ENCODE results near the gene SFSWAP. TPM values are rescaled to one million over a fixed set of nuclear protein-coding genes. Genes with fewer than 3 reads are reported as not detected.

Gene SFSWAP
- total RNA-seq, 1 donor from 2014 or later = 34.9 TPM

DNA sequence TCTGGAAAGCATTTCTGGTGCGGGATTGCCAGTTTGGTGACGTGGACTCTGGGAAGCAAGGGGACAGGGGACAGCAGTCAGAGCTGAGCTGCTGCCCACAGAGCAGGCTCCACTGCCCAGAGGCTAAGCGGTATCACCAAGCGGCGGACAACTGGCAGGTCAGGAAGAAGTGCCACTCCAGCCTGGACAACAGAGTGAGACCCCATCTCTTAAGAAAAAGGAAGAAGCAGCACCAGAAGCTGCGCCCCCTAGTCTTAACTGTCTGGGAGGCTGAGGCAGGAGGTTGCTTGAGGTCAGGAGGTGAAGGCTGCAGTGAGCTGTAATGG, 85.5 kb downstream of the SFSWAP start:
- DNase-seq (ENCODE audit: extremely low spot score in 2 of 2) = no peak
- Histone ChIP-seq H3K4me1 (peaks cover 9% of the 10 kb centered on the region), H3K36me3 (peaks cover 0 to 44% of the 10 kb centered on the region in 2 donors), H3K9me3 (no peaks in the 10 kb centered on the region), H3K4me3 (no peak overlapping the region), H3K27ac (no peak overlapping the region), H3K27me3 (no peaks in the 10 kb centered on the region)
- intact Hi-C loops (cut with DNase I) = no loop called here
- TF ChIP-seq POLR2AphosphoS5 (IDR thresholded peaks at IDR 0.05; ENCODE audit: insufficient read depth in 1 of 2, low read depth in 1 of 2) (no peak), POLR2A (IDR thresholded peaks at IDR 0.05) (no peak)
- TF ChIP-seq, protein P1, sequence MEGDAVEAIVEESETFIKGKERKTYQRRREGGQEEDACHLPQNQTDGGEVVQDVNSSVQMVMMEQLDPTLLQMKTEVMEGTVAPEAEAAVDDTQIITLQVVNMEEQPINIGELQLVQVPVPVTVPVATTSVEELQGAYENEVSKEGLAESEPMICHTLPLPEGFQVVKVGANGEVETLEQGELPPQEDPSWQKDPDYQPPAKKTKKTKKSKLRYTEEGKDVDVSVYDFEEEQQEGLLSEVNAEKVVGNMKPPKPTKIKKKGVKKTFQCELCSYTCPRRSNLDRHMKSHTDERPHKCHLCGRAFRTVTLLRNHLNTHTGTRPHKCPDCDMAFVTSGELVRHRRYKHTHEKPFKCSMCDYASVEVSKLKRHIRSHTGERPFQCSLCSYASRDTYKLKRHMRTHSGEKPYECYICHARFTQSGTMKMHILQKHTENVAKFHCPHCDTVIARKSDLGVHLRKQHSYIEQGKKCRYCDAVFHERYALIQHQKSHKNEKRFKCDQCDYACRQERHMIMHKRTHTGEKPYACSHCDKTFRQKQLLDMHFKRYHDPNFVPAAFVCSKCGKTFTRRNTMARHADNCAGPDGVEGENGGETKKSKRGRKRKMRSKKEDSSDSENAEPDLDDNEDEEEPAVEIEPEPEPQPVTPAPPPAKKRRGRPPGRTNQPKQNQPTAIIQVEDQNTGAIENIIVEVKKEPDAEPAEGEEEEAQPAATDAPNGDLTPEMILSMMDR (IDR thresholded peaks at IDR 0.05) = no peak

DNA sequence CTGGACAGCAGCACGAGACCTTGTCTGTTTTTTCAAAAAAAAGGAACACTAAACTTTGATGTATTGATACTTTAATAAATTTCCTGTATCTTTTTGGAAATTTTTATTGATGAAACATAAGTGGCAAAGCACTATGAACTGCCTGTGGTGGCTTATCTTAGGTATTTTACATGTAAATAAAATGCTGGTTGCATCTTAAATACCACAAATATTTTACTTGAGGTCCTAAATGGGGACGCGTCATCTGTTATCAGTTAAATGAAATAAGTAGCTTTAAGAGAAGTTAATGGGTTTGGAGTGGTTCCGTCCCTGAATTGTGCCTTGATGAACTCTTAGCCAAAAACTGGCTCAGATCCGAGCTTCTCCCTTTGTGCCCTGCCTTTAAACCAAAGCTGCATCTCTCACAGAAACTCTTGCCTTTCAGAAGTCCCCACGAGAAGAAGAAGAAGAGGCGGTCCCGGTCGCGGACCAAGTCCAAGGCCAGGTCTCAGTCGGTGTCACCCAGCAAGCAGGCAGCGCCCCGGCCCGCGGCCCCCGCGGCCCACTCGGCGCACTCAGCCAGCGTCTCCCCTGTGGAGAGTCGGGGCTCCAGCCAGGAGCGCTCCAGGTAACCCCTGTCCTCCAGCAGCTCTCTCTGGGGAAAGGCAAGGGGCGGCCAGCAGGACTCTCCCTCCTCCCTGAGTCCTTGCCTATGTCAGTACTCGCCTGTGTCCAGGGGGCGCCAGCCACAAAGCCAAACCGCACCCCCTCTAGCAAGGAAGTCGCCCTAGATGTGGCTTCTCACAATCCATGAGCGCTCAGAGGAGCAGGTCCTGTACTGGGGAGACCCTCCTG, 86.1 kb downstream of the SFSWAP start:
- DNase-seq (ENCODE audit: extremely low spot score in 2 of 2) = no peak
- Histone ChIP-seq H3K9me3 (no peaks in the 10 kb centered on the region), H3K4me3 (no peak overlapping the region), H3K36me3 (peaks cover 0 to 38% of the 10 kb centered on the region in 2 donors), H3K27me3 (no peaks in the 10 kb centered on the region), H3K4me1 (peaks cover 9% of the 10 kb centered on the region), H3K27ac (no peak overlapping the region)
- intact Hi-C loops (cut with DNase I) = no loop called here
- TF ChIP-seq POLR2A (IDR thresholded peaks at IDR 0.05) = no peak
- TF ChIP-seq, protein P1 (IDR thresholded peaks at IDR 0.05) = no peak

DNA sequence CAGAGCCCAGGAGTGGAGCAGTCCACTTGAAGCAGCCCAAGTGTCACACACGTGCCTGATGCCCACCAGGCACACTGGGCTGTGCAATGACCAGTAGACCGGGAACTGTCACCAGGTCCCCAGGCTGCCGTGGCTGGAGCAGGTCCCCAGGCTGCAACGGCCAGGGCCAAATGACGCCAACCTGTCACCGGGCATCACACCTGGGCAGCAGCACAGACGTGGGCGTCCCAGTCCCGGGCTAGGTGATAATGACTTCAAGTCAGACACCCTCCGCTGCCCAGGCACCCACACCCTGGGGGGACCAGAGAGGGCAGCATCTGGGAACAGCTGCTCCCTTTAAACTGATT, 86.7 kb downstream of the SFSWAP start:
- no peak overlapping the region for H3K4me3 ChIP-seq
- H3K27me3 ChIP-seq = no peaks in the 10 kb centered on the region
- intact Hi-C loops (cut with DNase I) = no loop called here
- H3K27ac ChIP-seq = no peak overlapping the region
- H3K4me1 ChIP-seq = peaks cover 9% of the 10 kb centered on the region
- DNase-seq (ENCODE audit: extremely low spot score in 2 of 2) = no peak
- TF ChIP-seq POLR2A (IDR thresholded peaks at IDR 0.05) (no peak), POLR2AphosphoS5 (IDR thresholded peaks at IDR 0.05; ENCODE audit: insufficient read depth in 1 of 2, low read depth in 1 of 2) (no peak)
- TF ChIP-seq, protein P1 (IDR thresholded peaks at IDR 0.05) = no peak
- peaks cover 0 to 37% of the 10 kb centered on the region in 2 donors for H3K36me3 ChIP-seq
- no peaks in the 10 kb centered on the region for H3K9me3 ChIP-seq

DNA sequence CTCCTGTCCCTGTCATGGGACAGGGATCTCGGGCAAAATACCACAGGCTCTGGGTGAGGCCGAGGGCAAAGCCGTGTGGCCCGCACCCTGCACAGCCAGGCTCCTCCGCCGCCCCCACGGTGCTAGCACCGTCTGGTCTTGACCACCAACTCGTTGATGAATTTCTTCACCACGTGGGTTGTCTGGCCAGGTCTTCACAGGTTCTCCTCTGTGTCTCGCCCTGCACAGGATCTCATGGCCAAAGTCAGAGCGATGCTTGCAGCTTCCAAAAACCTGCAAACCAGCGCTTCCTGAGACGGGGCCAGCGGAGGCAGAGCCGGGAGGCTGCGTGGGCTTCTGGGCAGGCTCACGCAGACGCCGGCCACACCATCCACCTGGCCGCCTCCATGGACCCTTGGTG, 88.3 kb downstream of the SFSWAP start:
- TF ChIP-seq, protein P1 (IDR thresholded peaks at IDR 0.05) = no peak
- TF ChIP-seq POLR2A (IDR thresholded peaks at IDR 0.05) = no peak
- TF ChIP-seq POLR2AphosphoS5 (IDR thresholded peaks at IDR 0.05; ENCODE audit: insufficient read depth in 1 of 2, low read depth in 1 of 2) = no peak
- no peaks in the 10 kb centered on the region for H3K9me3 ChIP-seq
- no peak for DNase-seq (ENCODE audit: extremely low spot score in 2 of 2)
- no peaks in the 10 kb centered on the region for H3K27me3 ChIP-seq
- no peak overlapping the region for H3K4me3 ChIP-seq
- H3K27ac ChIP-seq = no peak overlapping the region
- H3K36me3 ChIP-seq = peaks cover 0 to 37% of the 10 kb centered on the region in 2 donors
- peaks cover 20% of the 10 kb centered on the region for H3K4me1 ChIP-seq
- intact Hi-C loops (cut with DNase I) = no loop called here

DNA sequence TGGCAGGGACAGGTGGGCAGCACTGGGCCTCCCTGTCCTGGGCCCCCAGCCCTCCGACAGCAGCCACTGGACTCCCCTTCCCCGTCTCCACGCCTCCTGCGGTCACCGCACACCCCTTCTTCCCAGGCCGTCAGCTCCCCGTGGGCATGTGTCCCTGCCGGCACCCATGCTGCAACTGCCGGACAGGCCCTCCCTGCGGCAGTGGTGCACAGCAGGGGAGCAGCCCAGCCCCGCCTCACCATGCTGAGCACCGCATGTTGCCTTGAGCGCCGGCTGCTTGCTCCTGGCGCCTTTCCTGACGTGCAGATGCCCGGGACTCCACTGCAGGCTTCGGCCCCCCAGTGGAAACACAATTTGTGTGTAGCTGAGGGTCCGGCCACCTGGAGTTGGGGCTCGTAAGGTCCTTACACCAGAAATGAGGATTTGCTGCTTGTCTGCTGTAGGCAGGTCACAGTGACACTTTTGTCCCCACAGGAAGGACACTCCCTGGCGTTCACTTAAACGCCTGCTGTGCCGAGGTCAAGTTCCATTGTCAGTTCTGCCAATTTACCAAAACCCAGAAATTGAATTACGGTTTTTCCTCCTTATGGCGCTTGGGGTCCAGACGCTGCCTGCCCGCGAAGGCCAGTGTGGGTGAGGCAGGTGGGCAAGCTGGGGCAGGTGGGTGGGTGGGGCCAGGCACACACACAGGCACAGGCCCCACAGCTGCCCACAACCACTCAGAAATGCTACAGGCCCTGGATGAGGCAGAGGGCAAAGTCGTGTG, 89.1 kb downstream of the SFSWAP start:
- H3K4me3 ChIP-seq = no peak overlapping the region
- H3K27me3 ChIP-seq = no peaks in the 10 kb centered on the region
- H3K36me3 ChIP-seq = peaks cover 0 to 37% of the 10 kb centered on the region in 2 donors
- DNase-seq (ENCODE audit: extremely low spot score in 2 of 2) = no peak
- no peaks in the 10 kb centered on the region for H3K9me3 ChIP-seq
- intact Hi-C loops (cut with DNase I) = no loop called here
- H3K27ac ChIP-seq = no peak overlapping the region
- H3K4me1 ChIP-seq = peaks cover 20% of the 10 kb centered on the region
- TF ChIP-seq, protein P1 (IDR thresholded peaks at IDR 0.05) = no peak
- TF ChIP-seq POLR2AphosphoS5 (IDR thresholded peaks at IDR 0.05; ENCODE audit: insufficient read depth in 1 of 2, low read depth in 1 of 2) (no peak), POLR2A (IDR thresholded peaks at IDR 0.05) (no peak)
